Measurements from ENCODE around the gene MYO16. TPM values are rescaled to one million over a fixed set of nuclear protein-coding genes. Genes with fewer than 3 reads are reported as not detected.

The MYO16 gene
- total and polyA plus RNA-seq, 3 donors from 2014 or later, result 3.1 to 4.0 (median 3.4) TPM

GRCh38 chr13:108686027-108686426 lies 56.6 kb downstream of the MYO16 start:
- DNase-seq, result no peak
- Histone ChIP-seq H3K4me1 (no peaks in the 10 kb centered on the region), H3K4me3 (no peak overlapping the region), H3K9me3 (no peaks in the 10 kb centered on the region), H3K27me3 (no peaks in the 10 kb centered on the region), H3K36me3 (ENCODE audit: low read depth, missing control alignments) (no peaks in the 10 kb centered on the region), H3K27ac (no peak overlapping the region)
- TF ChIP-seq CTCF (IDR thresholded peaks at IDR 0.05) (no peak), POLR2A (IDR thresholded peaks at IDR 0.05) (no peak)
- intact Hi-C loops (cut with DNase I; ENCODE audit: low total_unique reads), result no loop called here
- WGBS, 2 donors, result 83 to 87% methylated on average over 5 of the region's 5 CpGs

- DNase-seq, result no peak
- H3K27ac ChIP-seq, result no peak overlapping the region
- no peaks in the 10 kb centered on the region for H3K27me3 ChIP-seq
- no peaks in the 10 kb centered on the region for H3K4me1 ChIP-seq
- H3K36me3 ChIP-seq (ENCODE audit: low read depth, missing control alignments), result no peaks in the 10 kb centered on the region
- intact Hi-C loops (cut with DNase I; ENCODE audit: low total_unique reads), result no loop called here
- TF ChIP-seq POLR2A (IDR thresholded peaks at IDR 0.05) (no peak), CTCF (IDR thresholded peaks at IDR 0.05) (no peak)
- no peak overlapping the region for H3K4me3 ChIP-seq
- WGBS, 2 donors, result 87 to 88% methylated on average over 1 of the region's 1 CpG
- no peaks in the 10 kb centered on the region for H3K9me3 ChIP-seq
Measured at GRCh38 chr13:108690726-108691125, 61.3 kb downstream of the MYO16 start.

- intact Hi-C loops (cut with DNase I; ENCODE audit: low total_unique reads), result no loop called here
- DNase-seq, result no peak
- WGBS, 2 donors, result 52 to 78% methylated on average over 9 of the region's 9 CpGs
- H3K4me1 ChIP-seq, result no peaks in the 10 kb centered on the region
- no peaks in the 10 kb centered on the region for H3K9me3 ChIP-seq
- no peaks in the 10 kb centered on the region for H3K36me3 ChIP-seq (ENCODE audit: low read depth, missing control alignments)
- no peaks in the 10 kb centered on the region for H3K27me3 ChIP-seq
- TF ChIP-seq POLR2A (IDR thresholded peaks at IDR 0.05) (no peak), CTCF (IDR thresholded peaks at IDR 0.05) (no peak)
- H3K27ac ChIP-seq, result no peak overlapping the region
- no peak overlapping the region for H3K4me3 ChIP-seq
Measured at GRCh38 chr13:108700422-108701170, 71.2 kb downstream of the MYO16 start.

- no peak overlapping the region for H3K4me3 ChIP-seq
- H3K9me3 ChIP-seq, result no peaks in the 10 kb centered on the region
- no peaks in the 10 kb centered on the region for H3K27me3 ChIP-seq
- no peak overlapping the region for H3K27ac ChIP-seq
- no peaks in the 10 kb centered on the region for H3K4me1 ChIP-seq
- H3K36me3 ChIP-seq (ENCODE audit: low read depth, missing control alignments), result no peaks in the 10 kb centered on the region
- no peak for TF ChIP-seq CTCF (IDR thresholded peaks at IDR 0.05)
- TF ChIP-seq POLR2A (IDR thresholded peaks at IDR 0.05), result no peak
- no peak for DNase-seq
- intact Hi-C loops (cut with DNase I; ENCODE audit: low total_unique reads), result no loop called here
Measured at GRCh38 chr13:108702171-108702570, 72.8 kb downstream of the MYO16 start.

GRCh38 chr13:108705031-108705430 lies 75.6 kb downstream of the MYO16 start:
- Histone ChIP-seq H3K27me3 (no peaks in the 10 kb centered on the region), H3K36me3 (ENCODE audit: low read depth, missing control alignments) (no peaks in the 10 kb centered on the region), H3K27ac (no peak overlapping the region), H3K4me3 (no peak overlapping the region), H3K4me1 (no peaks in the 10 kb centered on the region), H3K9me3 (no peaks in the 10 kb centered on the region)
- WGBS, 2 donors, result 90 to 92% methylated on average over 4 of the region's 4 CpGs
- intact Hi-C loops (cut with DNase I; ENCODE audit: low total_unique reads), result no loop called here
- DNase-seq, result no peak
- no peak for TF ChIP-seq CTCF (IDR thresholded peaks at IDR 0.05)
- TF ChIP-seq POLR2A (IDR thresholded peaks at IDR 0.05), result no peak
